Fibroblast of the aortic adventitia (primary cell): ENCODE results near the gene CTNNBIP1. TPM values are rescaled to one million over a fixed set of nuclear protein-coding genes. Genes with fewer than 3 reads are reported as not detected.

ENCODE experiments used
- DNase-seq: peaks from one replicate; pipeline ENCODE4 v3.0.0-alpha.2; 2010; ENCODE audit warnings: low read depth
- H3K4me3 ChIP-seq: 2 replicates; pipeline ENCODE4 v1.5.1; 2011; ENCODE audit warnings: low read depth, mild to moderate bottlenecking, control low read depth, low read length, moderate library complexity
- total RNA-seq: library from RNA; depleted of rRNA; stranded (reverse); fragments of >200 nt; gene quantifications from 2 replicates; pipeline ENCODE4 v1.2.3, GENCODE V29; 2012; ENCODE audit warnings: low replicate concordance
- TF ChIP-seq, protein P1 (sequence below): IDR thresholded peaks from 2 replicates; pipeline ENCODE4 v1.5.1; 2011; ENCODE audit warnings: mild to moderate bottlenecking, low read length, control low read depth, inconsistent platforms; ENCODE audit not compliant: insufficient read depth

Gene CTNNBIP1
- total RNA-seq, 1 donor = 11.9 TPM

- no peak for DNase-seq
- TF ChIP-seq, protein P1, sequence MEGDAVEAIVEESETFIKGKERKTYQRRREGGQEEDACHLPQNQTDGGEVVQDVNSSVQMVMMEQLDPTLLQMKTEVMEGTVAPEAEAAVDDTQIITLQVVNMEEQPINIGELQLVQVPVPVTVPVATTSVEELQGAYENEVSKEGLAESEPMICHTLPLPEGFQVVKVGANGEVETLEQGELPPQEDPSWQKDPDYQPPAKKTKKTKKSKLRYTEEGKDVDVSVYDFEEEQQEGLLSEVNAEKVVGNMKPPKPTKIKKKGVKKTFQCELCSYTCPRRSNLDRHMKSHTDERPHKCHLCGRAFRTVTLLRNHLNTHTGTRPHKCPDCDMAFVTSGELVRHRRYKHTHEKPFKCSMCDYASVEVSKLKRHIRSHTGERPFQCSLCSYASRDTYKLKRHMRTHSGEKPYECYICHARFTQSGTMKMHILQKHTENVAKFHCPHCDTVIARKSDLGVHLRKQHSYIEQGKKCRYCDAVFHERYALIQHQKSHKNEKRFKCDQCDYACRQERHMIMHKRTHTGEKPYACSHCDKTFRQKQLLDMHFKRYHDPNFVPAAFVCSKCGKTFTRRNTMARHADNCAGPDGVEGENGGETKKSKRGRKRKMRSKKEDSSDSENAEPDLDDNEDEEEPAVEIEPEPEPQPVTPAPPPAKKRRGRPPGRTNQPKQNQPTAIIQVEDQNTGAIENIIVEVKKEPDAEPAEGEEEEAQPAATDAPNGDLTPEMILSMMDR = no peak
- no peak overlapping the region for H3K4me3 ChIP-seq
These were observed 16.0 kb downstream of the CTNNBIP1 start for GRCh38 chr1:9894115-9894514.

DNA sequence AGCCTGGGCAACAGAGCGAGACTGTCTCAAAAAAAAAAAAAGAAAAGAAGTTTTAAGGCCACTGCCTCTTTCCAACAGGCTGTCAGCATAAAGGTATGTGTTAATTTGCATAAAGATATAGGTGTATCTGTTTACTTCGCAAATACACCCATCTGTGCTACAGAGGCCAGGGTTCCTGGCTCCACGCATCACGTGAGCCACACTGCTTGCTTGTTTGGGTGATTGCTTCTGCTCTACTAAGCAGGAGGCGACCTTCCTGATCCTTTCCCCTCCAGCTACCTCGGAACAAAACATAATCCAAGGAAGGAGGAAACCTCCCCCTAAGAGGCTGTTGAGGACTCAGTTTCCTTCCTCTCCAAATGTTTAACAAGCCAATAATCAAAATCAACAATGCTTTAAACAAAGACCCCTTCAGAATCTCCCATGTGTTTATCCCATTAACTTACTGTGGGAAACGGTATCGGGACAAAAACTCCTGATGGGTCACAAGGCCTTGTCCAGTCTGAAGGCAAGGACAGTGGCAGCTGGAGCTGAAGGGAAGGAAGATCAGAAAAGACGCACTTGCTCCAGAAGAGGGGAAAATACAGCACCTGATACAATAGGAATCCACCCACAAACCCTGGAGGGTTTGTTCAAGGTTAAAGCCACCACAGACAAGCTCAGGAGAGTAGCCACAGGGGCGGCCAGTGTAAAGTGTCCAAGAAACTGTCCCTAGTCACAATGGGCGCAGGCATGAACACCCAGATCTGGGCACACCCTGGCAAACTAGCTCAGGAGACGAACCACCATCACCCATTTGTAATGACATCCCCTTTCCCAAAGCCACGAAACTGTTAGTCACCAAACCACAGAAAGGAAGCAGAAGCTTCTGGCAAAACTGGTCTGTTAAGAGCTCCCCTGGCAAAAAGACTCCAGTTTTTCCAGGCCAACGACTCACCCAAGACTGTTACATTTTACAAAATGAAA is 17.2 kb downstream of the CTNNBIP1 start:
- peak; percentile 79 for DNase-seq
- H3K4me3 ChIP-seq = no peak overlapping the region
- TF ChIP-seq, protein P1 = no peak

- no peak overlapping the region for H3K4me3 ChIP-seq
- DNase-seq = no peak
- TF ChIP-seq, protein P1 = no peak
These were observed 18.9 kb downstream of the CTNNBIP1 start for GRCh38 chr1:9891207-9891606.

DNA sequence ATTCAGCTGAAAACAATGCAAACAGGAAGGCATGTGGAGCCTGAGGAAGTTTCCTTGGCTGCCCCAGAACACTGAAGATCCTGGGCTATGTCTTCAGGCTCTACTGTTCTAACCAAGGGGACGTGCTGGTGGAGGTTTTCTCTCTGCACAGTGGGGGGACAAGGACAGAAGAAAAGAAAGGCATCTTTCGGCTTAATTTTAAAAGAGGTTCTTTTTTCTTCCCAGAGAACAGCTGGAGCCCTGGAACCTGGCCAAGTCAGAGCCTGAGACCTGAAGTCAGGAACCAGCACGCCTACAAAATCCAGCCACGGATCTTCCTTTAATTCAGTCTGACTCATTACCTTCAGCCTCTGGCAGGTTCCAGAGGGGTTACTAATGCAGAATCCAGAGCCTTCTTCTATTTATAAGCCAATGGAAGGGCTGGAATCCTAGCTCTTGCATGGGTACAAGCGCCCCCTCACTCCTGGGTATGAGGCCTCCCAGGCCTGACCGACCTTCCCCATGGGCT is 19.8 kb downstream of the CTNNBIP1 start:
- peak; percentile 88 for DNase-seq
- TF ChIP-seq, protein P1 = no peak
- H3K4me3 ChIP-seq = no peak overlapping the region

GRCh38 chr1:9889411-9889810 is 20.7 kb downstream of the CTNNBIP1 start:
- DNase-seq = no peak
- no peak overlapping the region for H3K4me3 ChIP-seq
- TF ChIP-seq, protein P1 = no peak

GRCh38 chr1:9888886-9889285 is 21.2 kb downstream of the CTNNBIP1 start:
- TF ChIP-seq, protein P1 = no peak
- H3K4me3 ChIP-seq = no peak overlapping the region
- DNase-seq = no peak
